Vagina (tissue), 2 donors: ENCODE measurements around the gene MYADML2.

Experiments used
- POLR2A ChIP-seq, 2 donors: fragments of 450-650 bp; IDR thresholded peaks; one replicate each; pipeline ENCODE4 v1.6.1; 2017; ENCODE audit warnings: antibody characterized with exemption in 2 of 2, mild to moderate bottlenecking in 2 of 2, moderate library complexity in 2 of 2
- POLR2AphosphoS5 ChIP-seq, 2 donors: sonication (generic); formaldehyde crosslinking; IDR thresholded peaks; one replicate each; pipeline ENCODE4 v1.9.0; 2017; ENCODE audit warnings: antibody characterized with exemption in 2 of 2, mild to moderate bottlenecking in 2 of 2, low read depth in 1 of 2; ENCODE audit not compliant: insufficient read depth in 1 of 2
- TF ChIP-seq, protein P1 (sequence below), 3 experiments: fragments of 450-650 bp in 2 of 3; fragments of 200-600 bp in 1 of 3; sonication (generic) in 1 of 3; IDR thresholded peaks; one replicate each; pipeline ENCODE4 v1.5.1; 2017 to 2019; ENCODE audit warnings: antibody characterized with exemption in 3 of 3, mild to moderate bottlenecking in 2 of 3, moderate library complexity in 2 of 3

DNA sequence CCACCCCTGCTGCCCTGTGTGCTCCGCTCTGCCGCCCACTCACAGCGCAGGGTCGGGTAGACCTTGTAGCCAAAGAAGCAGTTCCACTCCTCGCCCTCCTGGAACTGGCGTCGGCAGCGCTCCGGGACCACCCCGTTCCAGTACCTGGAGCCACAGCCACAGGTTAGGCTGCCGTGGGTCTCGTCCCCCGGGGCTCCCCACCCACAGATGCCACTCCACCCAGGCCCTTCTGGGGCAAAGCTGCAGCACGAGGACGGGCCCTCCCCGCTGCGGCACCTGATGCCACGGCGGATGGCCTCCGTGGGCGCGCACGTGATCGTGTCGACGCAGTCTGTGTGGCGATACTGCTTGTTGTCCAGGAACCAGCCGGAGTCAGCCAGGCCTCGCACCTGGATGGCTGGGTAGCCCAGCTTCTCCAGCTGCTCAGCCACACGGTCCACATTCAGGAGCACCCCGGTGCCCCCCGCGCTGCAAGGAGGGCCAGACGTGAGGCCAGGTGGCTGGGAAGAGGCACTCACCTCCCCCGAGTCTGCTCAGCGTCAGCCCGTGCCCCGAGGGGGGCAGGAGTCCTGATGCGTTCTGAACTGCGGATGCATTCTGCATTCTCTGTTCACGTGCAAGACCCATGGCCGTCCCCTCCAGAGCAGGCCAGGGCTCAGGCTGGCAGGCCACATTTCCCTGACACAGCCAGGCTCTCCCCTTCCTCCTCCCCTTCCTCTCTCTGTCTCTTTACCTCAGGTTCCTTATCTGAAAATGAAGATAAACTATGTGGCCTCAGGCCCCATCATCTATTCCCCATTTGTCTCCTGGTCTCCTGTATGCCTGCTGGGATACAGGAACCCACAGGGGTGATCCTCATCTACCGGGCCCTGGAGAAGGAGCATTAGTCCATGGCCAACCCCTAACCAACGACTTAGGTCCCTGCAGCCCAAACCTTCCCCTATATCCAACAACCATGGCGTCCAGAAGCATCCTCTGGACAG lies 9.9 kb upstream of the MYADML2 start:
- TF ChIP-seq, protein P1, sequence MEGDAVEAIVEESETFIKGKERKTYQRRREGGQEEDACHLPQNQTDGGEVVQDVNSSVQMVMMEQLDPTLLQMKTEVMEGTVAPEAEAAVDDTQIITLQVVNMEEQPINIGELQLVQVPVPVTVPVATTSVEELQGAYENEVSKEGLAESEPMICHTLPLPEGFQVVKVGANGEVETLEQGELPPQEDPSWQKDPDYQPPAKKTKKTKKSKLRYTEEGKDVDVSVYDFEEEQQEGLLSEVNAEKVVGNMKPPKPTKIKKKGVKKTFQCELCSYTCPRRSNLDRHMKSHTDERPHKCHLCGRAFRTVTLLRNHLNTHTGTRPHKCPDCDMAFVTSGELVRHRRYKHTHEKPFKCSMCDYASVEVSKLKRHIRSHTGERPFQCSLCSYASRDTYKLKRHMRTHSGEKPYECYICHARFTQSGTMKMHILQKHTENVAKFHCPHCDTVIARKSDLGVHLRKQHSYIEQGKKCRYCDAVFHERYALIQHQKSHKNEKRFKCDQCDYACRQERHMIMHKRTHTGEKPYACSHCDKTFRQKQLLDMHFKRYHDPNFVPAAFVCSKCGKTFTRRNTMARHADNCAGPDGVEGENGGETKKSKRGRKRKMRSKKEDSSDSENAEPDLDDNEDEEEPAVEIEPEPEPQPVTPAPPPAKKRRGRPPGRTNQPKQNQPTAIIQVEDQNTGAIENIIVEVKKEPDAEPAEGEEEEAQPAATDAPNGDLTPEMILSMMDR (IDR thresholded peaks at IDR 0.05): no peak
- TF ChIP-seq POLR2A (IDR thresholded peaks at IDR 0.05): no peak
- no peak for TF ChIP-seq POLR2AphosphoS5 (IDR thresholded peaks at IDR 0.05; ENCODE audit: insufficient read depth in 1 of 2, low read depth in 1 of 2)
